ENCODE measurements around the gene FOXP4.
A peak's percentile ranks its signal among the peaks of the same experiment; 100 is the strongest.

The FOXP4 gene

DNA sequence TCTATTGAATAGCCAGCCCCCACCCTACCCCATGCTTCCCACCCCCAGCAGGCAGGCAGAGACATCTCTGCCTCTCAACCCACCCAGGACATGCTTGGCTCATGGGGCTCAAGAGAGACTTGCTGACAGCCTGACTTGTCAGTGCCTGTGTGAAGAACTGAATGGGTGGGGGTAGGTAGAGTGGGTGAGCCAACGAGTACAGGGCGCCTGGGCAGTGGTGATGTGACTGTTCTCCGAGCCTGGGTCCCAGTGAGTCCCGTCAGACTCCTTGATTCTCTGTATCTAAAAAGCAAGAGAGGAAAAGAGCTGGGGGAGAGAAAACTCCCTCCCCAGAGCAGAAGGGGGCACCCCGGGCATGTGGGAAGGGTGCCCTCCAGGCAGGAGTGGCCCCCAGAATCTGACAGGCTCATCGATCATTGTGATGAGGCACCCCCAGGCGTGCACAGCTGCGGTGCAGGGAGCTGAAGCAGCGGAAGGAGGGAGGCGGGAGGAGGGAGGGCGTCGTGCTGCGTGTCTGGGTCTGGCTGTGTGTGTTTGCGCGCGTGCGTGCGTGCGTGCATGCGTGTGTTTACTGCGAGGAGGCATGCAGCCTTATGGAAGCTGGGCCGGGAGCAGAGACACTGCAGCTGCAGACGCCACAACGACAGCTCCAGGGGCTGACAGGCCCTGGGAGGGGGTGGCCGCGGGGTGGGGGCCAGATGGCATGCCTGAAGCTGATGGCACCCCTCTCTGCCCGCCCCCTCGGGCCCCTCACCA lies 40.2 kb downstream of the FOXP4 start:
- DNase-seq: no peak

DNA sequence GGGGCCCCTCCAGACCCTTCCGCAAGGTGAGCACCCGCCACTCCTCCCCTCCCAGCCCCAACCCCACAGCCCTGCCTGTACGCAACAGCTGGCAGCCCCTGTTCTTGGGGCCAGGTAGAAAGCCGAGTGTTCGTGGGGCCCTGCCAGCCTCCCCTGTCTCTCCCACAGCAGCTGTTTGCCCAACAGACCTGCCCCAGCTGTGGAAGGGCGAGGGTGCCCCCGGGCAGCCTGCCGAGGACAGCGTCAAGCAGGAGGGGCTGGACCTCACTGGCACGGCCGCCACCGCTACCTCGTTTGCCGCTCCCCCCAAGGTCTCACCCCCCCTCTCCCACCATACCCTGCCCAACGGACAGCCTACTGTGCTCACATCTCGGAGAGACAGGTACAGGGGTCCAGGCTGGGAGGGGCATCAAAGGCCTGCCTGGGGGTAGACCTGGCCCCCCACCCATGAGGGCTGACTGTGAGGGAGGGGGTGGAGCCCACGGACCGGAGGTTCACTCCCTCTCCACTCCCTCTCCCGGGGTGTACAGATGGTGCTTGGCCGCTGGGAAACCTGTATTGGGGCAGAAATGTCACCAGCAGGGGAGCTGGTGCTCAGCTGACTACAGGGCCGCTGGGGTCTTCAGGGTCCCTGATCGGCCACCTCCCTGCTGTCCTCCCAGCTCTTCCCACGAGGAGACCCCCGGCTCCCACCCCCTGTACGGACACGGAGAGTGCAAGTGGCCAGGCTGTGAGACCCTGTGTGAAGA lies 41.1 kb downstream of the FOXP4 start:
- DNase-seq: no peak

DNA sequence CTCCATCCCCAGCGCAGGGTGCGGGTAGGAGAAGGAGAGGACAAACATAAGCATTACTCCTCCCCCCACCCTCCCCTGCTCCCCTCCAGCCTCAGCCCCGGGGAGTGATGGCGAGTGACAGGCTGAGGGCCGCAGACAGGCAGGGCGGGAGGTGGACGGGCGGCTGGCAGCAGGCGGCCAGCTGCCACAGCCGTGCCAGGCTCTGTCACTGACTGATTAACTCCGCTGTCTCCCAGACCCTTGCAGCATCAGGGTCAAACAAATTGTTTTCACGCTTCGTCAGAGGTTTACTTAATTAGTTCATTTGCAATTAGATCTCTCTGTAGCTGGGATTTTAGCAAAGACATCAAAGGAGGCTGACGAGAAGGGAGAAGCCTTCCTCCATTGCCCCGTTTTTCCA lies 41.9 kb downstream of the FOXP4 start:
- DNase-seq: no peak

DNA sequence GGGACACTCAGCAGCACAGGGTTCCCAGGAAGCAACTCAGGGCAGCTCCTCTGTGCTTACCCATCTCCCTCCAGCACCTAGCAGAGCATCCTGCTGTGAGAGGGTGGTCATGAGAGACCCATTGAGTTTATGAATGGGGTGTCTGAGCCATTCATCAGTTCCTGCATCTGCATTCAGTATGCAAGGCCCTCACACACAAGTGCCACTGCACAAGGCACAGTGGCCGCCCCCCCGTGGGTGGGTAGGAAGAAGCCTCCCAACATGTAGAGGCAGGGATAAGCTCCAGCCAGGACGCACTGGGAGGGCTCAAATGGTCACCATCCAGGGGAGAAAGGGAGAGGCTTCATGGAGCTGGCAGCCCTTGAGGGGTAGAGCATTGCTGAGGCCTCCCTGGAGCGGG lies 43.0 kb downstream of the FOXP4 start:
- DNase-seq: no peak

DNA sequence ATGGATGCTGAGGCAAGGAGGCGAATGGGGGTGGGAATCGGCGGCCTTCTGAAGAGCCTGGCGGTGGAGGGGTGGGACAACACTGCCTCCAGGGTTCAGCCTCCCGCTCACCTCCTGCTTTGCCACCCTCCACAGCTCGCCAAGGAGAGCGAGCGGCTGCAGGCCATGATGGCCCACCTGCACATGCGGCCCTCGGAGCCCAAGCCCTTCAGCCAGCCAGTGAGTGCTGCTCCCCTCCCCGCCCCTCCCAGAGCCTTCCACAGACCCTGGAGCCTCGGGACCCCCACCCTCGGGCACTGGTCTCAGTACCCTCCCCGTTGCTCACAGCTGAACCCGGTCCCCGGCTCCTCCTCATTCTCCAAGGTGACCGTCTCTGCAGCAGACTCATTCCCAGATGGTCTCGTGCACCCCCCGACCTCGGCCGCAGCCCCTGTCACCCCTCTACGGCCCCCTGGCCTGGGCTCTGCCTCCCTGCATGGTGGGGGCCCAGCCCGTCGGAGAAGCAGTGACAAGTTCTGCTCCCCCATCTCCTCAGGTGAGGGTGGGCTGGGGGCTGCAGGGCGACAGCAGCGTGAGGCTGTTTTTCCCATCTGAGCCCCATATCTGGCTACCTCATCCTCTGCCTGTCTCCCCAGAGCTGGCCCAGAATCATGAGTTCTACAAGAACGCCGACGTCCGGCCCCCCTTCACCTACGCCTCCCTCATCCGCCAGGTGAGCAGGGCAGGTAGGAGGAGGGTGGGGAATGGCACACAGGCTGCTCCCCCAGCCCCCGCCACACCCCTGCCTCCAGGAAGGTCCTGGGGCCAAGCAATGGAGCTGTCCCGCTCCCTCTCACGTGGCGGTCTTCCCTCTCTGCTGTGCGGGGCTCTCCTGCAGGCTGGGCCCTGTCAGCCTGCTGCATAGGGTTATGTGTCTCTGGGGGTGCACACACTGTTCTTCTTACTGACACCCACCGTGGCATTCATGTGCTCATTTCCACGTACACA lies 43.7 kb downstream of the FOXP4 start:
- no peak for DNase-seq

DNA sequence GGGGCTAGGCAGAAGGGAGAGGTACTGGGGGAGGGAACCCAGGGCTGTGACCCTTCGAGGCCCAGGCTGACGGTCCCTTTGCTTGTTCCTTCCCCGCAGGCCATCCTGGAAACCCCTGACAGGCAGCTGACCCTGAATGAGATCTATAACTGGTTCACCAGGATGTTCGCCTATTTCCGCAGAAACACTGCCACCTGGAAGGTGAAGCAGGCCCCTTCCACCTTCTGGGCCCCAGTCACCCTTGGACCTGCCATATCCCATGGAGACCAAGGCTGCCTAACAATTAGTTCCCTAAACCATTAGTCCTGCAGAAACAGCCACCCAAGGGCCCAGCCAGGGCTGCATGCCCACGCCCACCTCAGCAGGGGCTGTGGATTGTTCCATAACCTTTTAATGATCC lies 44.9 kb downstream of the FOXP4 start:
- DNase-seq: no peak

DNA sequence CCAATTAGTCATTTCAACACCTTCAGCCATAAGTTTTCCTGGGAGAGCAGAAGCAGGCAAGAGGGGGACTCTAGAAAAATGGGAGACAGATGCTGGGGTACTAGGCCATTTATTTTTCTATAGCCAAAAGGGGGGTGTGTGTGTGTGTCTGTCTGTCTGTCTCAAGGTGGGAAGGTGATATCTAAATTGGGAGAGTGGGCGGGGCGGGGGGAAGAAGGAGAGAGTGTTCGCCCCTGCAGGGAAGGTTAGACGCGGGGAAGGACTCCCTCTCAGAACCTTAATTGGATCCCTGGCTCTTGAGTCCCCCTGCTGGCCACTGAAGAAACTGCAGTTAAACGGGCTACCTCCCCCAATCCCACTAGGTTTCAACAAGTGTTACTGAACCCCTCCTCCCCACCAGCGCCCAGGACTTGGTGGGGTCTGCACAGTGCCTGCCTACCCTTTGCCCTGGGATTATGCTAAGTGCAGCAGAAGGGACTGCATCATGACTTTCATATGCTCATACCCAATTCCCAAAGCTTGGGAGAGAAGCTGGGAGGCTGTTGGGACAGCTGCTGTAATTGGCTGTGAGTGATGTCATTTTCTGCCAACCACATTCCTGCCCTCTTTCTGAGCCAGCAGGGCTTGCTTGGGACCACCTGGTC lies 45.8 kb downstream of the FOXP4 start:
- peak; percentile 75 for DNase-seq

DNA sequence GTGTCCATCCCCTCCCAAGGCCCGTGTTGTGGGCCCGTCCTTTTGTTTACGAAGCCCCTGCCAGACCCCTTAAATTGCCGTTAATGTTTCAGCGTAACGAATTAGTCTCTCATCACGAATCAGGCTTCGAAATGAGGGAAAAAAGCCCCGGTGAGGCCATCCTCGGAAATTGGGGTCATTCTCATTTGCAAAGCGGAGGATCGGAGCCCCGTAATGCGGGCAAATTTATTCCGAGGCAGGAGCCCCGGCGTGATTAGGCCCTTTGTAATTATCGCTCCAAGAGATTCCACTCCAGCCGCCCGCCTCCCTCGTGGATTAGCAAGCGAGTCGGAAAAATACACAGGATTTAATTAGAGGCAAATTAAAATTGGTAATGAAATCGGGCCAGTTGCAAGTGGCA lies 47.2 kb downstream of the FOXP4 start:
- DNase-seq: no peak

DNA sequence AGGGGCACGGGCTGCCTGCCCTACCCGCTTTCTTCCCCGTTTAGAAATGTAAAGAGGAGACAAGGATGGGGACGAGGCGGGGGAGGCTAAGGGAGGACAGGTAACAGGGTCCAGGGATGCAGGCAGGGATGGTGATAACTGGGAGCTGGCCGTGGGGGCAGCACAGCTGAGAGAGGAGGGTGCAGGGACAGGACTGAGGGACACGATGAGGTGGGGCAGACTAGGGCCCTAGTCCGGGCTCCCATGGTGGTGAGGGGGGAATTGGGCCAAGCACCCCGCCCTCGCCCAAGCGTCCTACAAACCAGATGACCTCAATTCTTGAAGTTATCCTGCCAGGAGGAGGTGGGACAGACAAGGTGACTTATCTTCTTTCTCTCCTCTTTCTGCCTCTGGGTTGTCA lies 47.7 kb downstream of the FOXP4 start:
- DNase-seq: no peak

DNA sequence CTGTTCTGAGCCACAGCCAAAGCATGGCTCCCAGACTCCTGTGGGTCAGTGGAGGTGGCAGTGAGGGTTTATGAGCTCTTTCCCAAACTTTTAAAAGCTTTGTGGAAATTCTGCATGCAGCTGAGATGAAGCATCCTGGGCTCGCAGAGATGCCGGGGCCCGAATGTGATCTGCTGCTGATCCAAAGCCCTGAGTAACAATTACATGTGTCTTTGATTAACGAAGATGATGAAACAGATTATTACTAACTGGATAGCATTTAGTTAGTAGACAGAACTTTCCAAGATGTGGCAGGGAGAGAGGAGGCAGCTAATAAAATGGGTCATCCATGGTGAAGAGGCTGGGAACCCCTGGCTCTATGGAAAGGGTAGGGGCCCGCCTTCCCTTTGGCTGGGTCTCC lies 48.1 kb downstream of the FOXP4 start:
- DNase-seq: no peak

DNA sequence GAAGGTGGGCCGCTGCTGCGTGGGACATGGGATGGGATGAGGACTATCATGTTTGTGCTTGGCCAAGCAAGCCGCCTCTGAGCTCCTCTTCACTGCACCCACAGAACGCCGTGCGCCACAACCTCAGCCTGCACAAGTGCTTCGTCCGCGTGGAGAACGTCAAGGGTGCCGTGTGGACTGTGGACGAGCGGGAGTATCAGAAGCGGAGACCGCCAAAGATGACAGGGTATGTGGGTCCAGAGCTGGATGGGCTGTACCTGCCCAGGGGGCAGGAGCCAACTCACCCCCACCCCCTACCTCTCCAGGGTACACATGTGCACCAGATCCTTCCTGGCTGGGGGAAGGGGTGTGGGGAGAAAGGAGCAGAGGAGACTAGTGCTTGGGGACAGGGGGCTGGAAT lies 48.6 kb downstream of the FOXP4 start:
- DNase-seq: no peak

DNA sequence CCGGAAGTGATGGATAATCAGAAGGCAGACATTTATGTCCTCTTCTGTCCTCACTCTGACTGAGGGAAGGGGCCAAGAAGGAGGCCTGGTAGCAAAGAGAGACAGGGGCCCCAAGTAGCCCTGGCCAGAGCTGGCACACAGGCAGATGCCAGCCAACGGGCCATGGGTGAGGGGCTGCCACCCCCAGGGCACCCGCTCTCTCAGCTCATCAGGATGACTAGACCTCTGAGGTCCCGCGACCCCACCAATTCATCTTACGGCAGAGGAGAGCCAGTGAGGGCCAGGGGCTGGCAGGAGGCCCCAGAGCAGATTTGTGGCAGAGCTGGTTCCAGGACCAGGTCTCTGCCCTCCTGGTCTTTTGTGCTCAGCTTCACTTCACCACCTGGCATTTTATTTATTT lies 49.0 kb downstream of the FOXP4 start:
- DNase-seq: no peak

DNA sequence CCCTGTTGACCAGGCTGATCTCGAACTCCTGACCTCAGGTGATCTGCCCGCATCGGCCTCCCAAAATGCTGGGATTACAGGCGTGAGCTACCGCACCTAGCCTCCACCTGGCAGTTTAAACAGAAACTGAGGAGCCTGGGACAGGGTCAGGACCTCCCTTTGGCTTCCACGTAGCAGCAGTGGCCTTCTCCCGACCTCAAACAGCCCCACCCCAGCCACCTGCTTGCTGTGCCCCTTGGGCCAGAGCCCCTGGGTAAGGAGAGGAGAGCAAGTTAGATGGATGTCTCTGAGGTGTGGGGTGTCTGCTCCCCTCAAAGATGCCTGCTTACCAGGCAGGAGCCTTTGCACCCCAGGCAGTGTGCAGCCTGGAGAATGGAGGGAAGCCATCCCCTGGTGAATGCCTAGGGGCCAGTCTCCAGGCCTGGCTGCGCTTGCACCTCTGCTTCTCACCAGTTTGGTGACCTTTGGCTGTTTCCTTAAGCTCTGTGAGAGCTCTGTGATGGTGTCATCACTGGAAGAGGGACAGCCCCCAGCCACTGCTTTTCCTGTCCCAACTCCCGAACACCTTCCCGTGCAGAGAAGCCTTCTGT lies 50.0 kb downstream of the FOXP4 start:
- DNase-seq: no peak

DNA sequence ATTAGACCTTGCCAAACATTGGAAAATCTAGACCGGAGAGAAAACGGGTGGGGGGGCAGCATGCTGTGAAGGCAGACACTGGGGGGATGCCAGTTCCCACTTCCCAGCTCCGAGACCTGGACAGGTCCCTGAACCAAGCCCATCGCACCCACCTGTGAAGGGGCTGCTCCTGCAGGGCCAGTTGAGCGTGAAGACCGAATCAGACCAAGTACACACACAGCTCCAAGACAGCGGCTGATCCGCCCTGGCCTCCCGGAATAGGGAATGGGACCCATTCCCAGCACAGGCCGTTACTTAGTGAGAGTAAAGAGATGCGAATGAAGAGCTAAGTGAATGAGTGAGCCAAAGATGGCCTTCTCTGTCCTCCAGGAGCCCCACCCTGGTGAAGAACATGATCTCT lies 50.6 kb downstream of the FOXP4 start:
- no peak for DNase-seq

DNA sequence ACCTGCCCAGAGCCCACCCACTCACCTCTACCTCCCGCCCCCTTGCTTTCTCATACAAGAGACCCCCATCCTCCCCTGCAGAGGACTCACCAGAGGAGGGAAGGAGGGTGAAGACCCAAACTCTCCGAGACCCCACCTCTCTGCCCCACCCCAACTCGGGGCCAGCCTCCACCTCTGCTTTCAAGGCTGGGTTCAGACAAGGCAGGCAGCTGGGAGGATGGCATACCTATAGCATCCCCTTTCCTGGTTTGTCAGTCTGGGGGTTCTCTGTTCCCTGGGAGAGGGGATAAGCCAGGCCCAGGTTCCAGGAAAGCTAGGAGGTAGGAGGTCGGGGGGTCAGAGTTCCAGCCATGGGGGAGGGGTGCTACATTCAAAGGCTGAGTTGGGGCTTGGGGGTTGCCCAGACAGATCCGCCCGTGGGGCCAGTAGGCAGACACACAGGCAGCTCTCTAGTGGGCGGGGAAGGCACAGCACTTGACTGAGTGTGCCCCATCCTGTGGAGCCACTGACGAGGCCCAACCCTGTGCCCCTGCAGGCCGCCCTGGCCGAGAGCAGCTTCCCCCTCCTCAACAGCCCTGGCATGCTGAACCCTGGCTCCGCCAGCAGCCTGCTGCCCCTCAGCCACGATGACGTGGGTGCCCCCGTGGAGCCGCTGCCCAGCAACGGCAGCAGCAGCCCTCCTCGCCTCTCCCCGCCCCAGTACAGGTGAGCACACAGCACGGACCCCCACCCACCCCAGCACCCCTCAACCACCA lies 51.2 kb downstream of the FOXP4 start:
- no peak for DNase-seq

DNA sequence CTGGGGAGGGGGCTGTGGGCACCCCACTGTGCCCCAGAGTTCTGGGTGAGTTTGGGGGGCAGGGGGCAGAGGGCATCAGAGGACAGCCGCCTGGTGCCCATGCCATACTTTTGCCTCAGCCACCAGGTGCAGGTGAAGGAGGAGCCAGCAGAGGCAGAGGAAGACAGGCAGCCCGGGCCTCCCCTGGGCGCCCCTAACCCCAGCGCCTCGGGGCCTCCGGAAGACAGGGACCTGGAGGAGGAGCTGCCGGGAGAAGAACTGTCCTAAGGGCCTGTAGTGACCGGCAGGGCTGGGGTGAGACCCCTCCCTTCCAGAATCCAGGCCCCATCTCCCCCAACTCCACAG lies 52.5 kb downstream of the FOXP4 start:
- no peak for DNase-seq

DNA sequence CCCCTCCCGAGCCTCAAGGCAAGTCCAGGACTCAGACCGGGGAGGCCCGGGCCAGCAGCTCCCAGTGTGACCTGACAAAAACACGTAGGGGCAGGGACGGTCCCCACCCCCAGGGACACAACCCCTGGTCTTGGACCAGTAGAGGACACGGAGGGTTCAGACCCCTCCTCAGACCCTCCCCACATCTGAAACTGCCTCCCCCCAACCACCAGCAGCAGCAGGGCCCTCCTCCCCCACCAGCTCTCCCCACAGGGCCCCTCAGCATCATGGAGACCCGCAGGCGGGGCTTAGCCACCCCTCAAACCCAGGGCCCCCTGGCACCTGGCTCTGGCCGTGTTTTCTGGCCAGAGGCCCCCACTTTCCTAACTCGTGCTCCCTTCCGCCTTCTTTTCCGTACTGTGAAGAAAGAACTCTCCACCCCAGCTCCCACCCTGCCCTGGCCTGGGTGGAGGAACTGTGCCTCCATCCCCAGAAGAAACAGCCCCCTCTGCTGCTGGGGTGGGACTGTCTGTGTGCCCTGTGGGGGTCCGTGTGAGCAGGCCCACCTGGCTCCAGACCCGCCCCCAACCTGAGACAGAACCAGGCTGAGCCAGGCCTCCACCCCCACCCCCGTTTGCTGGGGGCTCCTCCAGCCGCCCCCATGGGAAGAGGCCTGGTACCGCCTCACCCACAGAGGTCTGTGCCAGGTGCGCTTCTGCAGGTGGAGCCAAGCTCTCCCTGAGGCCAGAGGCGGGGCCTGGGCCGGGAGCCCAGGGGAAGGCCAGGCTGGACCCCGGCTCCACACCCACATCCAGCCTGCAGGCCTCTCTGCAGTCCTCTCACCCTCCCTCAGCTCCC lies 53.1 kb downstream of the FOXP4 start:
- no peak for DNase-seq

DNA sequence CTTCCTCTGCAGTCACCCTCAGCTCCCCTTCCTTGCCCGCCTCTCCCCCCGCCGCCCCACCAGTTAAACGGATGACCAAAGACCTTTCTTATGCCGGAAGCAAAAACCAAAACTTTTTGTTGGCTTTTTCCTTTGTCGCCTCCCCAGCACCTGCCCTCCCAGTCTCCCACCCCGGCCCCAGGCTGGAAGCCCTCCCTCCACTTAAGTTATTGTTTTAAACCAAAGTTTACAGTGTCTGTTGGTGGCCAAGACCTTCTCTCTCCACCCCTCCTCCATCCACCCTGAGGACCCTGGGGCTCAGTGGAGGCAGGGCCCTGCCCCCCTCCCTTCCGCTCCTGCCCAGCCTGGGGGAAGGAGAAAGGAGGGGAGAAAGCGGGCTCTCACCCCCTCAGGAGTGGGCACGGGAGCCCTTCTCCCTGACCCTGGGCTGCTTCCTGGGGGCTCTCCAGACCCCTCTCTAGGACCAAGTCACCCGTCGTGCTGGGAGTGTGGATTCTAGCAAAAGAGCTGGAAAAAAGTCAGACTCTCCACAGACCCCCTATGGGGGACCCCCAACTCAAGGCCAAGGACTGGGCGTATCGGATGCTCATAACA lies 53.8 kb downstream of the FOXP4 start:
- no peak for DNase-seq

DNA sequence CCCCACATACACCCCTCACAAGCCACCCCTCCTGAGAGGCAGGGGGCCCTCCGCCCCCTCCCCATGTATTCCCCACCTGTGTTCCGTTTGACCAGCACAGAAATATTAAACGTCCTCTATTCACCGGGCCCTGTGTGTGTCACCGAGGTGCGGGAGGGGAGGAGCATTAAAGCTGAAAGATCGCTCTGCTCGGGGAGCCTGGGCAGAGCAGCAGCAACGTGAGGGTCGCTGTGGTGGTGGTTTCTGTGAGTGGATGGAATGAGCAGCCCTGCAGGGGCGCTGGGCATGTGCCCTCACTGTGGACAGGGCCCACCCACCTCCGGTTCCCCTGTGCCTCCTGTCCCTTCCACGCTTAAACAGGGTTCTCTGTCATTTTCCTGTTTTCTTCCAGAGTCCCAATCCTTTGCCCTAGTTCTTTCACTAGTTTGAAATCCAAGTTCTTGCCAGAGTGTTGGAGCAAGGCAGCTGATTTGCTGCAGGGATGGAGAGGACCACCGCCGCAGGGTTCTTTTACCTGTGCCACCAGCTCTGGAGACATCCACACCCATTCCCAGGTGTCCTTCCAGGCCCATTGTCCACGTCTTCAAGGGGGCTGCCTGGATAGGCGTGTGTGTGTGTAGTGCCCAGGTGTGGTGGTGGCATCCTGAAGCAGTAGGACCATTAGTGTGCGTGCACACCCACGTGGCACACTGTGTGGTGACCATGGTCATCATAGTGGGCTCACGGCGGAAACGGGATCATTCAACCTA lies 54.5 kb downstream of the FOXP4 start:
- DNase-seq: no peak

DNA sequence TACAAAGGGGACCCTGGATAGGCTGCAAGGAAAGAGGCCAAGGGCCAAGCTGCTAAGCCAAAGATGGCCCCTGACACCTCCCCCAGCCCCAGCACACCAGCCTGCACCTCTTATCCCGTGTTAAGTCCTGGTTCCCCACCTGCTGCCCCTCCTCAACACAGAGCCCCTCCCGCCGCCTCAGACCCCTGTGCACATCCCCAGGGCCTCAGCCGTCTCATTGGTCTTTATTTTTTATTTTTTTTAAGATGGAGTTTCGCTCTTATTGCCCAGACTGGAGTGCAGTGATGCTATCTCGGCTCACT lies 55.0 kb downstream of the FOXP4 start:
- no peak for DNase-seq

Data from hematopoietic multipotent progenitor cell treated with erythropoietin and hydrocortisone succinate and interleukin-3 and kit ligand, for 6 days (in vitro differentiated cells).